HCT116 (cell line): ENCODE results near the gene TNPO2. TPM values are rescaled to one million over a fixed set of nuclear protein-coding genes. Genes with fewer than 3 reads are reported as not detected.

Source experiments
- ATAC-seq: fragments of 200-7000 bp; cut with Tn5 transposase; 2 replicates; pipeline ENCODE4 v1.9.1; 2020; ENCODE audit warnings: mild to moderate bottlenecking, moderate library complexity
- BruUV-seq: library from RNA; stranded (reverse); fragments of 400-500 nt; replicated peaks from 2 replicates; lab custom pipeline; 2021; lab: Mats Ljungman, UMichigan
- CTCF ChIA-PET: fragments of 300-600 bp; sonication (Branson Sonifier 250); formaldehyde crosslinking; loops from one replicate; lab custom pipeline; 2021; ENCODE audit warnings: antibody characterized with exemption; lab: Charles Lee
- POLR2A ChIA-PET: fragments of 300-600, 350-600 bp; sonication (Branson Sonifier 250); formaldehyde crosslinking; loops from one replicate; lab custom pipeline; 2021; ENCODE audit warnings: antibody characterized with exemption; lab: Charles Lee
- RAD21 ChIA-PET, 2 experiments: fragments of 300-600 bp; sonication (Branson Sonifier 250); formaldehyde crosslinking; loops; one replicate each; lab custom pipeline; 2023; ENCODE audit warnings: low total read pairs in 2 of 2; ENCODE audit not compliant: uncharacterized antibody in 2 of 2, unreplicated experiment in 2 of 2, low non-redundant PET in 1 of 2; lab: Charles Lee
- DNase-seq: peaks from one replicate; pipeline ENCODE4 v3.0.0-alpha.2; 2010; ENCODE audit warnings: low read depth, low spot score
- H2AFZ ChIP-seq: fragments of 200-600 bp; shearing (Covaris generic), sonication (generic); 2 replicates; pipeline ENCODE4 v1.6.1; 2017; ENCODE audit warnings: low read depth, mixed run types, mixed read lengths, antibody characterized with exemption, low read length; ENCODE audit not compliant: poor library complexity, severe bottlenecking
- H3K27ac ChIP-seq: 2 replicates; pipeline ENCODE4 v1.5.1; 2012; ENCODE audit warnings: low read depth, low read length
- H3K27me3 ChIP-seq: fragments of 200-600 bp; sonication (generic); 2 replicates; pipeline ENCODE4 v1.6.1; 2016; ENCODE audit warnings: mixed run types, low read length, mixed read lengths; ENCODE audit not compliant: insufficient read depth
- H3K36me3 ChIP-seq, 2 experiments: fragments of 200-500 bp in 1 of 2; fragments of 200-600 bp in 1 of 2; sonication (Bioruptor generic) in 1 of 2; sonication (generic) in 1 of 2; 2 replicates each; pipeline versions ENCODE4 v1.5.1 to v1.6.1; 2014 to 2016; ENCODE audit warnings: low read length in 2 of 2, inconsistent platforms in 1 of 2, mixed read lengths in 1 of 2, mixed run types in 1 of 2; ENCODE audit not compliant: insufficient read depth in 2 of 2, control insufficient read depth in 1 of 2
- H3K4me1 ChIP-seq, 2 experiments: fragments of 200-600 bp in 1 of 2; sonication (generic) in 1 of 2; 2 replicates each; pipeline versions ENCODE4 v1.5.1 to v1.6.1; 2012 to 2017; ENCODE audit warnings: low read length in 2 of 2, inconsistent platforms in 1 of 2, mild to moderate bottlenecking in 1 of 2, mixed read lengths in 1 of 2, mixed run types in 1 of 2, moderate library complexity in 1 of 2; ENCODE audit not compliant: insufficient read depth in 2 of 2, control insufficient read depth in 1 of 2
- H3K4me2 ChIP-seq: fragments of 200-600 bp; sonication (generic); 2 replicates; pipeline ENCODE4 v1.6.1; 2017; ENCODE audit warnings: mixed run types, low read length, mixed read lengths
- H3K4me3 ChIP-seq, 2 experiments: fragments of 200-600 bp in 1 of 2; sonication (generic) in 1 of 2; replicated peaks in 1 of 2; 2 replicates each; pipeline ENCODE4 v1.5.1; 2011 to 2016; ENCODE audit warnings: low read length in 2 of 2, control low read depth in 1 of 2, low read depth in 1 of 2, mild to moderate bottlenecking in 1 of 2, mixed read lengths in 1 of 2, mixed run types in 1 of 2
- H3K79me2 ChIP-seq: fragments of 200-600 bp; sonication (generic); 2 replicates; pipeline ENCODE4 v1.6.1; 2017; ENCODE audit warnings: mild to moderate bottlenecking, mixed run types, low read length, moderate library complexity, mixed read lengths; ENCODE audit not compliant: insufficient read depth
- H3K9ac ChIP-seq: fragments of 200-600 bp; sonication (generic); 2 replicates; pipeline ENCODE4 v1.6.1; 2016; ENCODE audit warnings: low read length, mixed read lengths
- H3K9me2 ChIP-seq: fragments of 200-600 bp; sonication (generic), shearing (Covaris generic); 2 replicates; pipeline ENCODE4 v1.6.1; 2017; ENCODE audit warnings: mixed run types, mild to moderate bottlenecking, moderate library complexity; ENCODE audit not compliant: insufficient read depth
- H3K9me3 ChIP-seq, 2 experiments: fragments of 200-500 bp in 1 of 2; fragments of 200-600 bp in 1 of 2; sonication (Bioruptor generic) in 1 of 2; sonication (generic) in 1 of 2; 2 replicates each; pipeline ENCODE4 v1.6.1; 2014 to 2017; ENCODE audit warnings: low read length in 2 of 2, mixed read lengths in 2 of 2, inconsistent platforms in 1 of 2, low read depth in 1 of 2, mild to moderate bottlenecking in 1 of 2, mixed run types in 1 of 2, moderate library complexity in 1 of 2; ENCODE audit not compliant: control insufficient read depth in 1 of 2, insufficient read depth in 1 of 2
- H4K20me1 ChIP-seq: fragments of 200-600 bp; sonication (generic), shearing (Covaris generic); 2 replicates; pipeline ENCODE4 v1.6.1; 2017; ENCODE audit warnings: mixed run types, mild to moderate bottlenecking, moderate library complexity; ENCODE audit not compliant: insufficient read depth
- ATF3 ChIP-seq: IDR thresholded peaks from 2 replicates; pipeline ENCODE4 v1.6.1; 2012
- CBX3 ChIP-seq: IDR thresholded peaks from 2 replicates; pipeline ENCODE4 v1.6.1; 2012; ENCODE audit warnings: low read depth
- CEBPB ChIP-seq: IDR thresholded peaks from 2 replicates; pipeline ENCODE4 v1.6.1; 2012; ENCODE audit warnings: low read depth
- CTCF ChIP-seq, 3 experiments: fragments of 200-600 bp in 1 of 3; sonication (generic) in 1 of 3; IDR thresholded peaks in 2 of 3; conservative IDR thresholded peaks in 1 of 3; 2 replicates each; pipeline ENCODE4 v1.5.1; 2012 to 2017; ENCODE audit warnings: low read depth in 2 of 3, low read length in 2 of 3, antibody characterized with exemption in 1 of 3, borderline replicate concordance in 1 of 3, control low read depth in 1 of 3, mild to moderate bottlenecking in 1 of 3, mixed read lengths in 1 of 3, mixed run types in 1 of 3, moderate library complexity in 1 of 3; ENCODE audit not compliant: insufficient read depth in 1 of 3
- EGR1 ChIP-seq: IDR thresholded peaks from 2 replicates; pipeline ENCODE4 v1.6.1; 2012; ENCODE audit warnings: low read depth
- ELF1 ChIP-seq: IDR thresholded peaks from 2 replicates; pipeline ENCODE4 v1.6.1; 2012; ENCODE audit warnings: low read depth, borderline replicate concordance
- EZH2 ChIP-seq: fragments of 200-600 bp; sonication (generic); IDR thresholded peaks from 2 replicates; pipeline ENCODE4 v1.6.1; 2017; ENCODE audit warnings: antibody characterized with exemption, mixed run types
- FOSL1 ChIP-seq: IDR thresholded peaks from 2 replicates; pipeline ENCODE4 v1.6.1; 2012; ENCODE audit warnings: low read depth
- MAX ChIP-seq: IDR thresholded peaks from 2 replicates; pipeline ENCODE4 v1.6.1; 2012
- POLR2A ChIP-seq: IDR thresholded peaks from 2 replicates; pipeline ENCODE4 v1.7.0; 2011; ENCODE audit warnings: borderline replicate concordance; ENCODE audit not compliant: insufficient read depth, insufficient read length; ENCODE audit errors: extremely low read depth
- POLR2AphosphoS5 ChIP-seq: IDR thresholded peaks from 2 replicates; pipeline ENCODE4 v1.6.1; 2011; ENCODE audit warnings: mild to moderate bottlenecking, low read depth, low read length, moderate library complexity
- REST ChIP-seq: IDR thresholded peaks from 2 replicates; pipeline ENCODE4 v1.6.1; 2012; ENCODE audit warnings: low read depth
- SIN3A ChIP-seq: IDR thresholded peaks from 2 replicates; pipeline ENCODE4 v1.6.1; 2012; ENCODE audit warnings: low read depth
- SP1 ChIP-seq: IDR thresholded peaks from 2 replicates; pipeline ENCODE4 v1.6.1; 2012; ENCODE audit warnings: low read depth
- SRF ChIP-seq: IDR thresholded peaks from 2 replicates; pipeline ENCODE4 v1.6.1; 2012; ENCODE audit warnings: low read depth
- TCF7L2 ChIP-seq: IDR thresholded peaks from 2 replicates; pipeline ENCODE4 v1.7.0; 2011; ENCODE audit warnings: borderline replicate concordance, inconsistent platforms; ENCODE audit not compliant: insufficient read depth, insufficient read length; ENCODE audit errors: extremely low read depth
- YY1 ChIP-seq: IDR thresholded peaks from 2 replicates; pipeline ENCODE4 v1.6.1; 2011; ENCODE audit warnings: low read length, low read depth, moderate library complexity, mild to moderate bottlenecking; ENCODE audit not compliant: insufficient replicate concordance; ENCODE audit errors: extremely low read depth
- ZBTB33 ChIP-seq: IDR thresholded peaks from 2 replicates; pipeline ENCODE4 v1.6.1; 2011; ENCODE audit warnings: mild to moderate bottlenecking, low read length, moderate library complexity; ENCODE audit not compliant: insufficient replicate concordance; ENCODE audit errors: extremely low read depth
- ZFX ChIP-seq: fragments of 450-650 bp; IDR thresholded peaks from 2 replicates; pipeline ENCODE4 v1.6.1; 2017
- intact Hi-C: fragments of 100-400 bp; cut with micrococcal nuclease; formaldehyde crosslinking; loops from 2 replicates; pipeline ENCODE4 v1.10.0; 2022
- total RNA-seq: library from RNA; stranded (reverse); gene quantifications from one replicate; pipeline ENCODE4 v1.2.1, GENCODE V29; 2021; ENCODE audit not compliant: unreplicated experiment

TNPO2 gene
- total RNA-seq, 1 experiment from 2014 or later, result 81.8 TPM

- RAD21 ChIA-PET, result no interaction called here
- TF ChIP-seq EZH2 (no peak), POLR2A (no peak), ZBTB33 (no peak), SIN3A (no peak), REST (no peak), CTCF (IDR thresholded peaks at IDR 0.05 in 2 of 3, conservative IDR thresholded peaks at IDR 0.05 in 1 of 3; ENCODE audit: borderline replicate concordance in 1 of 3, insufficient read depth in 1 of 3, low read depth in 2 of 3, low read length in 2 of 3) (no peak), TCF7L2 (no peak), ZFX (no peak), YY1 (no peak), ATF3 (no peak), POLR2AphosphoS5 (no peak), CBX3 (no peak), MAX (no peak), SRF (no peak), SP1 (no peak), EGR1 (no peak), FOSL1 (no peak), CEBPB (no peak), ELF1 (no peak)
- Histone ChIP-seq H3K9me3 (no peaks in the 10 kb centered on the region; a peak in 1 of 4 replicates), H3K79me2 (no peaks in the 10 kb centered on the region), H3K4me1 (no peaks in the 10 kb centered on the region), H3K9ac (no peak overlapping the region), H3K9me2 (no peaks in the 10 kb centered on the region), H3K27me3 (no peaks in the 10 kb centered on the region), H3K36me3 (peaks cover 0 to 5% of the 10 kb centered on the region in 2 experiments; a peak in 1 of 4 replicates), H3K4me3 (no peak overlapping the region), H4K20me1 (no peaks in the 10 kb centered on the region), H3K4me2 (no peak overlapping the region), H2AFZ (no peak overlapping the region), H3K27ac (no peak overlapping the region)
- POLR2A ChIA-PET, result no interaction called here
- no peak for DNase-seq
- CTCF ChIA-PET, result no interaction called here
- no peak for ATAC-seq
- intact Hi-C loops, result no loop called here
- no TSS peak for BruUV-seq
Measured at GRCh38 chr19:12652219-12652618, 71.5 kb downstream of the TNPO2 start.
